Measurements from ENCODE around the gene ZNF669.
A peak's percentile ranks its signal among the peaks of the same experiment; 100 is the strongest.
"Not testable (repeated sequence)": the region's sequence is repeated elsewhere in the genome, so short reads cannot be mapped to it uniquely, and the experiment has no call there.

The ZNF669 gene

GRCh38 chr1:247103859-247104591 is at the start of gene ZNF669:
Gene ZNF669, minus strand, starts transcription at chr1:247104356. Its CDS starts 157 bp downstream, at chr1:247104199.
- peak; percentile 88 for DNase-seq

- DNase-seq: no peak
Measured at GRCh38 chr1:247147781-247148180, 43.6 kb upstream of the ZNF669 start.

- not testable (repeated sequence) for DNase-seq
Measured at GRCh38 chr1:247147120-247147519, 43.0 kb upstream of the ZNF669 start.

GRCh38 chr1:247146671-247147070 is 42.5 kb upstream of the ZNF669 start:
- no peak for DNase-seq

- DNase-seq: no peak
Measured at GRCh38 chr1:247145279-247145678, 41.1 kb upstream of the ZNF669 start.

GRCh38 chr1:247139557-247139956 is 35.4 kb upstream of the ZNF669 start:
- not testable (repeated sequence) for DNase-seq

GRCh38 chr1:247131236-247131635 is 27.1 kb upstream of the ZNF669 start:
- DNase-seq: no peak

- DNase-seq: peak; percentile 28
Measured at GRCh38 chr1:247127519-247128282, 23.5 kb upstream of the ZNF669 start.

GRCh38 chr1:247126601-247127000 is 22.4 kb upstream of the ZNF669 start:
- DNase-seq: not testable (repeated sequence)

- not testable (repeated sequence) for DNase-seq
Measured at GRCh38 chr1:247126166-247126565, 22.0 kb upstream of the ZNF669 start.

- DNase-seq: no peak
Measured at GRCh38 chr1:247121382-247121781, 17.2 kb upstream of the ZNF669 start.

- DNase-seq: not testable (repeated sequence)
Measured at GRCh38 chr1:247120408-247120668, 16.2 kb upstream of the ZNF669 start.

GRCh38 chr1:247119600-247120407 is 15.6 kb upstream of the ZNF669 start:
- DNase-seq: no peak

- DNase-seq: no peak
Measured at GRCh38 chr1:247118946-247119446, 14.8 kb upstream of the ZNF669 start.

- DNase-seq: no peak
Measured at GRCh38 chr1:247115545-247115944, 11.4 kb upstream of the ZNF669 start.

- DNase-seq: no peak
Measured at GRCh38 chr1:247115141-247115510, 11.0 kb upstream of the ZNF669 start.

GRCh38 chr1:247114351-247115140 is 10.4 kb upstream of the ZNF669 start:
- no peak for DNase-seq

GRCh38 chr1:247113733-247114271 is 9.6 kb upstream of the ZNF669 start:
- DNase-seq: no peak

- DNase-seq: no peak
Measured at GRCh38 chr1:247113094-247113497, 8.9 kb upstream of the ZNF669 start.

- DNase-seq: no peak
Measured at GRCh38 chr1:247112479-247112781, 8.3 kb upstream of the ZNF669 start.

GRCh38 chr1:247111700-247112478 is 7.7 kb upstream of the ZNF669 start:
- no peak for DNase-seq

GRCh38 chr1:247111259-247111699 is 7.1 kb upstream of the ZNF669 start:
- DNase-seq: no peak

All from GF-D8 (cell line).